ENCODE measurements around the gene FOXO1. TPM values are rescaled to one million over a fixed set of nuclear protein-coding genes. Genes with fewer than 3 reads are reported as not detected.

Gene FOXO1
- total RNA-seq, 1 experiment from 2014 or later = 37.7 TPM

DNA sequence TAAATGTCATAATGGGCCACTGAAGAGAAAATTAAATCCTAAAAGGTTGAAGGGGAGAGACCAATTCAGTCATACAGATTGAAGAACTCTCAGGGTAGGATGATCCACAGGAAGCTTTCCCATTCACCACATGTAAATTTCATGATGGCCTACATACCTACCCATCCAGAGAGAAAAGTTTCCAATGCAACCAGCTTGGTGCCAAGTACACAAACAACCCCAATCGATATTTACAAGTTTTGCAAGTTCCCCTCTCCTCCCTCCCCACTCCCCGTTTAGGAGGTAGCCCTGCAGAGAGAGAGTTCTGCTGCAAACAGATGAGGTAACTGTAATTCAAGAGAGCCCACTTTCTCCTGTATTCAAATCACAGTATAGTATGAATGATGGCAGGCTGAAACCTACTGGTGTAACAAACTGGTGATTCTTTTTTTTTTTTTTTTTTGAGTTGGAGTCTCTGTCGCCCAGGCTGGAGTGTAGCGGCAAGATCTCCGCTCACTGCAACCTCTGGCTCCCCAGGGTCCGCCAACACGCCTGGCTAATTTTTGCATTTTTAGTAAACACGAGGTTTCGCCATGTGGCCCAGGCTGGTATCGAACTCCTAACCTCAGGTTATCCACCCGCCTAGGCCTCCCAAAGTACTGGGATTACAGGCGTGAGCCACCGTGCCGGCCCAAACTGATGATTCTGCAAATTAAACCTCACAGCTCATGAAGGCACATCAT, 14.4 kb downstream of the FOXO1 start:
- peaks cover 52% of the 10 kb centered on the region for H3K36me3 Mint-ChIP-seq (ENCODE audit: insufficient read depth, unreplicated experiment)
- H3K4me1 Mint-ChIP-seq (ENCODE audit: insufficient read depth, unreplicated experiment) = peaks cover 36% of the 10 kb centered on the region
- no peaks in the 10 kb centered on the region for H3K27me3 Mint-ChIP-seq (ENCODE audit: insufficient read depth, unreplicated experiment)
- TF ChIP-seq, protein P1, sequence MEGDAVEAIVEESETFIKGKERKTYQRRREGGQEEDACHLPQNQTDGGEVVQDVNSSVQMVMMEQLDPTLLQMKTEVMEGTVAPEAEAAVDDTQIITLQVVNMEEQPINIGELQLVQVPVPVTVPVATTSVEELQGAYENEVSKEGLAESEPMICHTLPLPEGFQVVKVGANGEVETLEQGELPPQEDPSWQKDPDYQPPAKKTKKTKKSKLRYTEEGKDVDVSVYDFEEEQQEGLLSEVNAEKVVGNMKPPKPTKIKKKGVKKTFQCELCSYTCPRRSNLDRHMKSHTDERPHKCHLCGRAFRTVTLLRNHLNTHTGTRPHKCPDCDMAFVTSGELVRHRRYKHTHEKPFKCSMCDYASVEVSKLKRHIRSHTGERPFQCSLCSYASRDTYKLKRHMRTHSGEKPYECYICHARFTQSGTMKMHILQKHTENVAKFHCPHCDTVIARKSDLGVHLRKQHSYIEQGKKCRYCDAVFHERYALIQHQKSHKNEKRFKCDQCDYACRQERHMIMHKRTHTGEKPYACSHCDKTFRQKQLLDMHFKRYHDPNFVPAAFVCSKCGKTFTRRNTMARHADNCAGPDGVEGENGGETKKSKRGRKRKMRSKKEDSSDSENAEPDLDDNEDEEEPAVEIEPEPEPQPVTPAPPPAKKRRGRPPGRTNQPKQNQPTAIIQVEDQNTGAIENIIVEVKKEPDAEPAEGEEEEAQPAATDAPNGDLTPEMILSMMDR (IDR thresholded peaks at IDR 0.05; ENCODE audit: unreplicated experiment) = no peak
- H3K27ac Mint-ChIP-seq (ENCODE audit: low read depth, unreplicated experiment) = no peak overlapping the region
- POLR2A ChIA-PET = interaction anchor here (0.6 to 2.6 kb wide), 3 partner anchors 10 to 142 kb away, joined by 3 to 9 read pairs (median 3); no protein-coding TSS in a partner anchor
- no TSS peak for BruUV-seq (replicated peaks)
- CTCF ChIA-PET = no interaction called here
- DNase-seq (ENCODE audit: unreplicated experiment) = no peak
- no peaks in the 10 kb centered on the region for H3K9me3 Mint-ChIP-seq (ENCODE audit: unreplicated experiment)
- no peak overlapping the region for H3K4me3 Mint-ChIP-seq (ENCODE audit: unreplicated experiment)
- intact Hi-C loops (cut with micrococcal nuclease) = no loop called here

DNA sequence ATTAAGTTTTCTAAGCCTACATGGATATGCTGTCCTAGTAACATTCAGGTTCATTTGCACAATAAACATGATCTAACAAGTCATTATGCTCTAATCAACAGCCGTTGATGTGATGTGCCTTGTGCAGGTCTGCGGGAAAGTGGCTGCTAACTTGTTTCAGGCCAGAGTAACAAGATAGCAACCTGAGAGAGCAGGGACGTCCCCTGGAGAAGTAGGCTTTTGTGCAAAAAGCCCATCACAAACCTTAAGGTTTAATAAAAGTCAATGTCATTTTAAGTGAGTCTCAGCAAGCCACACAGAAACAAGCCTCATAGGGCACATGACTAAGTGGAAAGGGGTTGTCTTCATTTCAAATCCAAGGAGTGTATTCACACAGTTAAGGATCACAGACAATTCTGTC, 17.6 kb downstream of the FOXO1 start:
- no TSS peak for BruUV-seq (replicated peaks)
- TF ChIP-seq, protein P1 (IDR thresholded peaks at IDR 0.05; ENCODE audit: unreplicated experiment) = no peak
- intact Hi-C loops (cut with micrococcal nuclease) = no loop called here
- H3K27ac Mint-ChIP-seq (ENCODE audit: low read depth, unreplicated experiment) = no peak overlapping the region
- ChIA-PET POLR2A (interaction anchor here (3.0 kb wide), 1 partner anchor 11 kb away, joined by 16 read pairs; no protein-coding TSS in a partner anchor), CTCF (no interaction called here)
- H3K4me3 Mint-ChIP-seq (ENCODE audit: unreplicated experiment) = no peak overlapping the region
- no peaks in the 10 kb centered on the region for H3K9me3 Mint-ChIP-seq (ENCODE audit: unreplicated experiment)
- peaks cover 59% of the 10 kb centered on the region for H3K36me3 Mint-ChIP-seq (ENCODE audit: insufficient read depth, unreplicated experiment)
- H3K4me1 Mint-ChIP-seq (ENCODE audit: insufficient read depth, unreplicated experiment) = peaks cover 61% of the 10 kb centered on the region
- no peak for DNase-seq (ENCODE audit: unreplicated experiment)
- no peaks in the 10 kb centered on the region for H3K27me3 Mint-ChIP-seq (ENCODE audit: insufficient read depth, unreplicated experiment)

DNA sequence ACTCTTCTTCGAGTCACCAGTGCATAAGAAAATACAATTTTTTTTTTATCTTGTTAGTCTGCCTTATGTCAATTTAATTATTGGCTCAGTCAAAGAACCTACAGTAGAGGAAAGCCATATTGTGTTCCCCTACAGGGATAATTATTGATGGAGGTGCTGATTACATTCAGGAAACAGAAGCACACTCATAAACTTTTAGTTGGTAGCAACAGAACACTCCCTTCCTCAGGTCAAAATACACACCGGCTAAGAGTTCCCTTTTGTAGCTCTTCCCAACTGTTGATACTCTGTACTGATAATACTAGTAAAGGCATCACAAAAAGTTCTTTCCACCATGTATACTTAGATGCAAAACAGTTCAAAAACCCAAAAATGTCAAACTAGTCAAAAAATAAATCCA, 18.4 kb downstream of the FOXO1 start:
- H3K9me3 Mint-ChIP-seq (ENCODE audit: unreplicated experiment) = no peaks in the 10 kb centered on the region
- H3K4me3 Mint-ChIP-seq (ENCODE audit: unreplicated experiment) = no peak overlapping the region
- intact Hi-C loops (cut with micrococcal nuclease) = no loop called here
- ChIA-PET CTCF (interaction anchor here (0.6 to 1.1 kb wide), 2 partner anchors 22 to 497 kb away, joined by 3 to 4 read pairs; no protein-coding TSS in a partner anchor), POLR2A (interaction anchor here (0.7 to 3.0 kb wide), 5 partner anchors 12 to 539 kb away, joined by 3 to 16 read pairs (median 3); no protein-coding TSS in a partner anchor)
- H3K27ac Mint-ChIP-seq (ENCODE audit: low read depth, unreplicated experiment) = no peak overlapping the region
- H3K36me3 Mint-ChIP-seq (ENCODE audit: insufficient read depth, unreplicated experiment) = peaks cover 67% of the 10 kb centered on the region
- DNase-seq (ENCODE audit: unreplicated experiment) = no peak
- H3K4me1 Mint-ChIP-seq (ENCODE audit: insufficient read depth, unreplicated experiment) = peaks cover 61% of the 10 kb centered on the region
- H3K27me3 Mint-ChIP-seq (ENCODE audit: insufficient read depth, unreplicated experiment) = no peaks in the 10 kb centered on the region
- BruUV-seq (replicated peaks) = no TSS peak
- TF ChIP-seq, protein P1 (IDR thresholded peaks at IDR 0.05; ENCODE audit: unreplicated experiment) = no peak

DNA sequence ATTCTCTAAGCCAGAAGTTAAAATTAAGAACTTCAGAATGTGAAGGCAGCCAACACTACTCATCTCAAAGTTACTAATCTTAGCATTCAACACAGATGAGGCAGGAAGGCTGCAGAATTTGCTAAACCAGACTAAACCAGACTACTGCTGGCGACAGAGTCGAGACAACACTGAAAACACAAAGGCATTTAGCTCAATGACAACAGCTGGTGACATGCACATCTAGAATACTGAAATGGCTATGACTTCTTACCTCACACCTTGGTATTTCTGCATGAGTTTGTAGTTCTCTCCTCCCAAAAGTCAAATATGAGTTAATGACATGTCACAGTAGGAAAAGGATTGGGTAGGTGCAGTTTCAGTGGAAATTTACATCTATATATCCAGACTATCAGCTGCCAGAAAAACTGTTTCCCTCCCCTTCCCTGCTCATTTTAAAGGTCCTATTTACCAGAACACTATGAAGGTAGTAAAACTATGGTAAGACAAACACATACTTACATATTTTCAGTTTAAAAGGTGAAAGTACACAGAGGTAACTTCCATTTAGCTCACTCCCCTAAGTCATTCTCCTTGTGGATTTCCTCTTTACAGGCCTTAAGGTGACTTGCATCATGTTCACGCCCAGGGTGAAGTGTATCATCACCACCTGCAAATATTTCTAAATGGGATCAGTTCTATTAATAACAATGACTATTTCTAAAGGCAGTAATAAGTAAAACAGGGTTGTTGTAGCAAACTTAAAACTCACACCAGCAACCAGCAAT, 21.4 kb downstream of the FOXO1 start:
- TF ChIP-seq, protein P1 (IDR thresholded peaks at IDR 0.05; ENCODE audit: unreplicated experiment) = no peak
- Mint-ChIP-seq H3K4me1 (ENCODE audit: insufficient read depth, unreplicated experiment) (peaks cover 77% of the 10 kb centered on the region), H3K27me3 (ENCODE audit: insufficient read depth, unreplicated experiment) (no peaks in the 10 kb centered on the region), H3K36me3 (ENCODE audit: insufficient read depth, unreplicated experiment) (peaks cover 76% of the 10 kb centered on the region), H3K27ac (ENCODE audit: low read depth, unreplicated experiment) (peak overlapping the region; percentile 50), H3K9me3 (ENCODE audit: unreplicated experiment) (no peaks in the 10 kb centered on the region), H3K4me3 (ENCODE audit: unreplicated experiment) (peak overlapping the region; percentile 22)
- POLR2A ChIA-PET = interaction anchor here (1.2 to 1.8 kb wide), 3 partner anchors 11 to 23 kb away, joined by 3 to 7 read pairs (median 4); no protein-coding TSS in a partner anchor
- DNase-seq (ENCODE audit: unreplicated experiment) = no peak
- CTCF ChIA-PET = interaction anchor here (0.7 to 1.1 kb wide), 2 partner anchors 39 to 56 kb away, joined by 3 to 4 read pairs; no protein-coding TSS in a partner anchor
- intact Hi-C loops (cut with micrococcal nuclease) = no loop called here
- BruUV-seq (replicated peaks) = TSS peak; percentile 60
